NCI-H345 treated with DMSO at 0.1 percent for 48 hours (cell line): ENCODE data around the gene PLEKHG1.

Experiments used
- DNase-seq: peaks from one replicate; lab custom pipeline; 2025; ENCODE audit not compliant: unreplicated experiment; lab: John Stamatoyannopoulos, UW

Gene PLEKHG1

DNA sequence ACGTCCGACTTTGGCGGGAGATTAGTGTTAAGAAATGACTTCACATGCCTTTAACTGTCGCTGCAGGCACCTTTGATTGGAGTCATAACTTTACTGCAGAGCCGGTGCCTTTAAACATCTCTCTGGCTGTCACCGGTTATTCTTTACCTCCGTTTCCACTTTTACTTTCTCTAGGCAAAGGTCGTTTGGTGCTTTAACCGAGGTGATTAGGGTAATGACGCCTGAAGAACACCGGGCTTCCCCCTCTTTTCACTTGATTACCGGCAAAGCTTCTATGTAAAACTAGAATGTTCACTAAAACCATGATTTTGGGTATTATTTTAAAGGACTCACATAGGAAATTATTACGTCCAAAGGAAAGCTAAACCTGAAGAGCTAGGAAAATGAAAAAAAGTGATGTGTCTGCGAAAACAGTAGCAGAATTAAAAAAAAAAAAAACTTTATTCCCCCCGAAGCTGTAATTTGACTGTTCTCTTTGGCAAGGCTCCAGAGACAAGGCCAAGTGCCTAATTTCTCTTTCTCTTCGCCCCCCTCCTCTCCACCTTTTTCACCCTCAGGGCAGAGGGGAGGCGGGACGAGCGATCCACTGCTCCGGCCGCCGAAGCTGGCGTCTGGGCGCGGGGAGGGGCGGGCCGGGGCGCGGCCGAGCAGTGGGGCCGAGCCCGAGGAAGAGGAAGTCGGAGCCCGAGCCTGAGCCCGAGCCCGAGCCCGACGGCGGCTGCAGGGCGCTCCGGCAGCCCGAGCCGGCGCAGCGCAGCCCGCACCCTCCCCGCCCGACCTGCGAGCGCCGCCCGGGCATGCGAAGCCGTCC is at the start of gene PLEKHG1:
Gene PLEKHG1, plus strand, starts transcription at position 687 of the 811 bp plus-strand sequence. CDS start 133,797 bp downstream, outside the sequence.
- DNase-seq, result peak; percentile 40

DNA sequence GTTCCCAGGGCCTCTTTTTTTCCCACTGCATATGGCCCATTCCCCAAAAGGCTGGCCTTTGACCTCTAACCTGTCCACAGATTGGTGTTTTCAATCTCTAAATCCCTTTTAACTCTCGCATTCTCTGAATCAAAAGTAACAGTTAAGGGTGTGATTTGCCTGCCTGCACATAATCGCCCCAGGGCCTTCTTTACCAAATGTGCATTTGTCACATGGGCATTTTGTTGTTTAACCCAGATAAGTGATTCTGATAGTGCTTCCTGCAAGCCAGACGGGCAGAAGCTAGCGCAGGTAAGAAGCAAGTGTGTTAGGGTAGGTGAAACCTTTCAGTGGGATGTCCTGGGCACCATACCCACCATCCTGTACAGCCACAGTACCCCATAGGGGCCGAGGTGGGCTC is 49.4 kb upstream of the PLEKHG1 start:
- no peak for DNase-seq

DNA sequence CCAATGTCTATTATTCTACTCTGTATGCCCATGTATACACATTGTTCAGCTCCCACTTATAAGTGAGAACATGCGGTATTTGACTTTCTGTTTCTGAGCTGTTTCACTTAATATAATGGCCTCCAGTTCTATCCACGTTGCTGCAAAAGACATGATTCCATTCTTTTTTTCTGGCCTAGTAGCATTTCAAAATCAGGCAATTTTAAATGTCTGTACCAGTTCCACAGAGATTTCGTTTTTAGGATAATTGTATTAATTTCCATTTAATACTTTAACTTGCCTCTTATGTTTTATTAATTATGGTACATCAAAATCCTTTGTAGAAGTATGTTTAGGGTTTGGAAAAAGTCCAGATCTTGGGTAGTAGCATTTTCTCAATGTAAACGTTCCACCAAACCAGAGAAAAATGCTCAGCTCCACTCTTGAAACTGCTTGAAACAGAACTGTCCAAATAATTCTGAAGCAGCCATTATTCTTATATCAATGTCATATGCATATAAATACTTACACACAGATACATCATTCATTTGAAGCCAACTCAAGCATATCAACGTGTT is 42.6 kb upstream of the PLEKHG1 start:
- no peak for DNase-seq

DNA sequence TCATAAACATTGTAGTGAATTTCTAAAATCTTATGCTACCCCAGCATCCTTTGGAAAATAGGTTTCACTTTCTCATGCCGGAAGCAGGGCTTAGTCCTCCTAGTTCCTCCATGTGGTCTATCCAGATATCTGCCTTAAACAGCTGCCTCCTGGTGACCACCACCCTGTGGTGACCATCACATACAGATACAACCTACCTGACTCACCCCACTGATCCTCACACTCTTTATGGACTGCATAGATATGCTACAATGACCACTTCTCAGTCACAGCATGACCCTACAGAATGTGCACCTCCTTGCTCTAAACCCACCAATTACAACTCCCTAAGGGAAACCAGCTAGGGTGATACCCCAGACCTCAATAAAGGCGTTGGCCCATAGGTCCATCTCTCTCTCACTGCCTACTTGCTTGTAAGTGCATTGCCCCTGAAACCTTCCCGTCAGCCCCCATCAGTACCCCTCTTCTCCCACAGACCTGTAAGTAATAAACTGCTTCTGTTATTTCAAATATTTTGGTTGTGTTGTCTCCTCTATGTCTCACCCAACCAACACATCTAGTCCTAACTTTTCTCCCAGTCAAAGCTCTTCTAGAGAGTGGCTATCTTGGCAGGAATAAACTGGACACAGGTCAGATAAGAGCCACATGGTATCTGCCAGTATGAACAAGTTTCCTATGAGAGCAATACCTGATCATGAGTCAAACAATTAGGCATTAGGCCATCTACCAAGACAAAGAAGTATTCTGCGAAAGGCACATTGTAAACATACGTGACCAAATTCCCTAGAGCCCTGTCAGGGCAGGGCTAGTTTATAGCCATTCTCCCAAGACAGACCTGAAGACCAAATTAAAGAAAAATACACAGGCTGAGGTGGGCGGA is 39.4 kb upstream of the PLEKHG1 start:
- no peak for DNase-seq

DNA sequence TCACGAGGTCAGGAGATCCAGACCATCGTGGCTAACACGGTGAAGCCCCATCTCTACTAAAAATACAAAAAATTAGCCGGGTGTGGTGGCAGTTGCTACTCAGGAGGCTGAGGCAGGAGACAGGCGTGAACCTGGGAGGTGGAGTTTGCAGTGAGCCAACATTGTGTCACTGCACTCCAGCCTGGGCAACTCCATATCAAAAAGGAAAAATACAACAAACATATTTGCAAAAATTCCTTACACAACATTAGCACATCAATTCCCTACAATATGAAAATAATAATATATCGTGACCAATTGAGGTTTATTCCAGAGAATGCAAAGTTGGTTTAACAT is 38.8 kb upstream of the PLEKHG1 start:
- no peak for DNase-seq

DNA sequence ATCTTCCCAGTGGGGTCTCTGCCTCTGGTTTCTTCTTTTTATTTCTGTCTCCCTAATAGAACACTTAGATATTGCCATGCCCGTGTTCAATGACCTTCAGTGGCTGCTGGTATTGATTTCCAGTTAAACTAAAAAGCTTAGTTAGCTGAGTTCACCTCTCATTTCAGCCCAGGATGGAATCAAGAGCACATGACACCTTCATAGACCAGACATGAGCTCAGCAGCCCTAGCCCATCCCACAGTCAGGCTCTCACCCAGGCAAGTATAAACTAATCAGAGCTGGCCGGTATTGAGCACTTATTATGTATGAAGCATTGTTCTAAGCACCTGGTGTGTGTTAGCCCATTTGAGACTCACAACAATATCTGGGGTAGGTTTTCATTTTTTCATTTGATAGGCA is 33.7 kb upstream of the PLEKHG1 start:
- no peak for DNase-seq

DNA sequence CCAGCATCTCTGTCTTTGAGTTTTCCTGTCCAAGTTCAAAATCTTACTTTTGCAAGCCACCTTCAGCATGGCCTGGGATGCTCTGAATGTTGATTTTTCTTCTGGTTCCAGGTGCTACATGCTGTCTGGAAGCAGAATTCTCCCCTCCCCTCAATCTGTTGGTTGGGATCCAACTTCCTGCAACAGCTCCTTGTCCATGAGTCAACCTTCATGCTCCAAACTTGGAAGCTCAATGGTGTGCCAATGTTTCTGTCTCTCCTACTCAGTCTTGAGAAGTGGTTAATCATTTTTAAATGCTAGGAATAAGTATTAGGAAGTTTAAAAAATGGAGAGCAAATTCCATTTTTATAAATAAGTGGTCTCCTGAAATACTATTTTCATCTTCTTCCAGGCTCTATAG is 33.2 kb upstream of the PLEKHG1 start:
- DNase-seq, result no peak

DNA sequence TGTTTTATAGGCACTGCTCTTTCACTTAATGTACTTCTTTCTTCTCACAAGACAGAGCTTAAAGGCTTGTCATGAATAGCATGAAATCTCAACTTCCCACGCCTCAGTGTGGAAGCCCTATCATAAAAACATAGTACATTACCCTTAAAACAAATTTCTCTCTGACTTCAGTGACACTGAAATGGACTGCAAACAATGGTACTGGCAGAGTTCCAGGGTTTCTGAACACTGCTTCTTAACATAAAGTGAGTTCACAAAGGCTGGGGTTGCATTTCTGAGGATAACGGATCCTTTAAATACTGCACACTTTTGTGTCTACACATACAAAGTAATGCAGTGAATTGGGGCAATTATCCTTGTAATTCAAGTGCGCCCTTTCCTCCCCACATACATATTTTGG is 32.3 kb upstream of the PLEKHG1 start:
- peak; percentile 50 for DNase-seq

DNA sequence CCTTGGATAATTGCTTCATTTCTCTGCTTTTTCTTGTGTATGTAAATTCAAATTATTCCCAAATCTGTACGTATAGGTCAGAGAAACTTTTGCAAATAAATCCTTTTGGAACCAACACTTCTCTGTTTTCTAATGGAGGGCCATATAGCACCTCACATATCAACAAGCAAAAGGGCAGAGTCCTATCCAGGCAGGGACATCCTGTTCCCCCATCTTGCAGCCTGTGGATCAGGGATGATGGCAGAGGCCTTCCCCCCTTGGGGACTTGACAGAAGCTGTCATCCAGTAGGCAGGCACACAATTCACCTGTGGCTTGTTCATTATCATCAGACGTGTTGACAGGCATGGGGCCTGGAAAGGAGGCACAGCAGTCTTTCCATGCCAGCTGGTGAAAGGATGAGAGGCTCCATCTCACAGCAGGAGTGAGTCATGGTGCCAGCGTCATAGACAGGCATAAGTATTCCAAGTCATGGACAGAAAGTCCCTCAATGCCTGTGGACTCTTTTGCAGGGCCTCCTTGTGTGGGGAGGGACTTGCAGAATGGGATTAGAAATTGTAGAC is 31.8 kb upstream of the PLEKHG1 start:
- peak; percentile 82 for DNase-seq

DNA sequence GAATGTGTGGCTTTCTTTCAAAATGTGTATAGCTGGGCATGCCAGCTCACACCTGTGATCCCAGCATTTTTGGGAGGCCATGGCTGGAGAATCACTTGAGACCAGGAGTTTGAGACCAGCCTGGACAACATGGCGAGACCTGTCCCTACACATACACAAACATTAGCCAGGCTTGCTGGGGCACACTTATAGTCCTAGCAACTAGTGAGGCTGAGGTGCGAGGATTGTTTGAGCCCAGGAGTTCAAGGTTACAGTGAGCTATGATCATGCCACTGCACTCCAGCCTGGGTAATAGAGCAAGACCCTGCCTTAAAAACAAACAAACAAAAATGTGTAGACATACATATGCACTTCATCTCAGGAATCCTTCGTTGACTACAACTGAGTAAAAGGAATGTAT is 31.1 kb upstream of the PLEKHG1 start:
- DNase-seq, result no peak

DNA sequence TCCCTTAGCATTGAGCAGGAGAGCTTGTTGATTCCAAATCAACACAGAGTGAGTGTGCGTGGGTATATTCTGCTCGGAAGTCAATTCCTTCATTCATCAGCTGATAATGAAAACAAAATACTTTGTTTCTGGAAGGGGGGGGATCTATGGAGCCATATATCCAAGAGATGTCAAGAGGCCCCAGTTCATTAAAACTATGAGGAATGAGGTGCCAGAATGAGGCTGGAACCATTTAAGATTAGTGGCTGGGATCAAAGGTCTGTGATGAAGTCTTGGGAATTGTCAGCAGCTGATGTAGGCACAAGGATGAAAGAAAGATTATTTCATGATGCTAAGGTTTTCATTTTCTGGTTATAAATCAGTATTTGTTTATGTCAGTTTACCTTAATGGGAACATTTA is 30.5 kb upstream of the PLEKHG1 start:
- DNase-seq, result no peak

DNA sequence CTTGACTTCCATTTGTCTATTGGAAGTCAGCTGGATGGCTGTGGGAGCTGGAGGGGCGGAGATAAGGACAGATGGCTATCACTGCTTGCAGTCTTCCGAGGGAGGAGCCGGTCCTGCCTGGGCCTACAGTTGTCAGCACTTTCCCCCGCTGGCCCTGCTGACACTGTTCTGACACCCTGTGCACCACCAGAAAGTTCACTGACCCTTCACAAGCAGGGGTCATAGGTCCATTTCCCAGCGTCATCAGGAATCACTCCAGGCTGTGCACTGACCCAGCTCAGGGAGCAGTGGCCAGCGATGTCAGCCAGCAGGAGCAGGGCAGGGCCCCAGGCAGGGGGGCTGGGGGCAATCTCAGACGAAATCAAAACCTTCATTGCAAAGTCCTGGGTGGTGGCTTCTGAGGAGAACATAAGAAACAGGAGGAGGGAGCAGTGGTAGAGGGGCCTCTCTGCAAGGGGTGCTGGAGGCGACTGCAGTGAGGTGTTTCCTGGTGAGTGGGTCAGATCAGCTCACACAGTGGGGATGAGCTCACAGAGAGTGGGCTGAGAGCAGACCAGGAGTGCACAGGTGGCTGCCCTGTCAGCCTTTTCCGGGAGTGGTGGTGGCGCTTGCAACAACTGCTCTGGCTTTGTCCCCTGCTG is 26.5 kb upstream of the PLEKHG1 start:
- DNase-seq, result no peak

DNA sequence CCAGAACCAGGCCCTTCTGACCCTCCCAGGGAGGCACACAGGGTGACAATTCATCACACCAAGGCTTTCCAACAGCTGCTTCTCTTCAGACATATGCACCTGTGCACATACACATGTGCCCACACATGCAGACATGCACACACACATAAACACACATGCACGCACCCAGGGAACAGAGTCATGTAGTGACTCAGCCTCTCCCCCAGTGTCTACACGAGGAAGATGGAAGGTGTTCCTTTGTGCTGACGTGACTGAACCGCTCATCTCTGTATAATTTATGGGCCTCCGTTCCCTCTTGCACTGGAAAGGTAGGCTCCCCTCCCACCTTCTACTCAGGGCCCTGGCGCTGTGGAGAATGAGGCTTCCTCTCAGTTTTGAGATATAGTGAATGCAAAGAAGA is 23.8 kb upstream of the PLEKHG1 start:
- no peak for DNase-seq

DNA sequence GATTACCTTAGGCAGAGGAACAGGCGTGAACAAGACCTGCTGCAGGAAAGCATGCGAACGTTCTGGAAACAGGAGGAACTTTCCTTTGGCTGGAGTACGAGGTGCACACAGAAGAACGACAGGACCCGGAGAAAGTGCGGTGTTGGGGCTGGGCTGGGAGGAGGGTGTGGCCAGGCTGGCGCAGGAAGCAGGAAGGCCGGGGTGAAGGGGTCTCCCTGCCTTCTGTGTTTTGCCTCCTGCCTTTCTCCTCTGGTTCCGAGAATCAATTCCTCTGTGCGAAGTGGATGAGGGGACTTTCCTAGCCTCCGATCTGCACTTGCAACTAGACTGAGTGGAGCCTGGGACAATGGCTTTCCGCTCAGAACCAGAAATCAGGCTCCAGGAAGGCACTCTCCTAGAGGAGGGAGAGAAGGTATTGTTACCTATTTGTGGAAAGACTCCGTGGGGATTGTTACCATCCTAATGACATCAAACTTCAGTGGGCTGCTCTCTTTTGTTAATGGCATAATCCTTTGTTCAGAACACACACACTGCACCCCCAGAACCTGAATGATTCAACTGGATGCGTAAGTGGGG is 22.9 kb upstream of the PLEKHG1 start:
- no peak for DNase-seq

DNA sequence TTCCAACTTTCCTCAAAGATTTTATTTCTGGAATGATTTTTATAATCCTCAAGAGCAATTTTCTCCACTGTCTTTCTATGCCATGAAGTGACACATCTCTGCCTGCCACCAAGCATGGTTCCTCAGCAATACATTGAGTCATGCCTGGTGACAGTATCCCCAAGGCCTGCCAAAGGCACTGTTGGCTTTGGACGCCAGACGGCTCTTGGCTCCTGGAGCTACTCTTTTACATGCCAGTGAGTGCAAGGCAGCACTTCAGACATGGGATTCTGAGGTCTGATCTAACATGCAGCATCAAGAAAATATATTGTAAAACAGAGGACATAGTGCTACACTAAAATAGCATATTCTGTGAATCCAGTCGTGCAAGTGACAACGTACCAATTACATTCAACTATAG is 20.1 kb upstream of the PLEKHG1 start:
- DNase-seq, result no peak

DNA sequence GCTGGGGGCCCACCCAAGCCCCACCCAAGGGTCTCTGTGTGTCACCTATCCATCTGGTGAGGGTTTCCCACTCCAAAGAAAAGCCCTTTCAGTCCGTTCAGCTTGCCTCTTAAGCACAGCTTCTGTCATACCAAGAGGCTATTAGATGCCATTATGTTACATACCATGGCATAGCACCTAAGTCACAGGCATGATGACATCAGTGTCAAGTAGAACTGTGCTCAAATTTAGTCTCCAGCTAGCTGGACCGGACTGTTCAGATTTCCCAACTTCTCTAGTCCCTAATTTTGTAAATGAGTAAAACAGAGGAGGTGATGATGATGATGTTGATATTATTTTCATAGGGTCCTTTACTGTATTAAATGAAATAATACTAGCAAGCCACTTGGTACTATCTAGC is 19.2 kb upstream of the PLEKHG1 start:
- no peak for DNase-seq

DNA sequence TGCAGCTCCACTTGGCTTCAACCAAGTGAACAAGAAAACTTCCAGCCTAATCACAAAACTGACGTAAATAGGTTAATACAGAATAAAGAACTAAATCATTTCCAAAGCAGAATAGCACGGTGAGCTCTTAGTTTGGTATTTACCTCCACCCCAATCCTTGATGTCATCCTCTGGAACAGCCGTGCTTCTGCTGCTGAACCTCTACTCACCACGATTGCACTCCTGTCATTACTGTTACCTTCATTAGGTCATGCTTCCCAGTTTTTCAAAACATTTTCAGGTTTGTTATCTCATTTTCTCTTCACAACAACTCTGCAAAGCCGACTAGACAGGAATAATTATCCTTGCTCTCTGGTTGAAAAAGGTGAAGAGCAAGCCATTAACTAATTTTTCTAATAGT is 15.6 kb upstream of the PLEKHG1 start:
- DNase-seq, result no peak

DNA sequence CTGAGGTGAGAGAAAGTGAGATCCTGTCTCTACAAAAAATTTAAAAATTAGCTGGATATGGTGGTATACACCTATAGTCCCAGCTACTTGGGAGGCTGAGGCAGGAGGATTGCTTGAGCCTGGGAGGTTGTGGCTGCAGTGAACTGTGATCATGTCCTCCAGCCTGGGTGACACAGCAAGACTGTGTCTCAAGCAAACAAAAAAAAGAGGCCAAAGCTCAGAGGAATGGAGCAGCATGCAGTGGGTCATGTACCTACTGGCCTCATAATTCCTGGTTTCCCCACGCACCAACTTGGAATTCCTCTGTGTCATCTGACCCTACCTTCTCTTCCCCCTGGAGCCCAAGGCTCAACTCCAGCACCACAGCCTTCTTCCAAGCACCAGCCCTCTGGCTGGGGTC is 15.1 kb upstream of the PLEKHG1 start:
- DNase-seq, result no peak

DNA sequence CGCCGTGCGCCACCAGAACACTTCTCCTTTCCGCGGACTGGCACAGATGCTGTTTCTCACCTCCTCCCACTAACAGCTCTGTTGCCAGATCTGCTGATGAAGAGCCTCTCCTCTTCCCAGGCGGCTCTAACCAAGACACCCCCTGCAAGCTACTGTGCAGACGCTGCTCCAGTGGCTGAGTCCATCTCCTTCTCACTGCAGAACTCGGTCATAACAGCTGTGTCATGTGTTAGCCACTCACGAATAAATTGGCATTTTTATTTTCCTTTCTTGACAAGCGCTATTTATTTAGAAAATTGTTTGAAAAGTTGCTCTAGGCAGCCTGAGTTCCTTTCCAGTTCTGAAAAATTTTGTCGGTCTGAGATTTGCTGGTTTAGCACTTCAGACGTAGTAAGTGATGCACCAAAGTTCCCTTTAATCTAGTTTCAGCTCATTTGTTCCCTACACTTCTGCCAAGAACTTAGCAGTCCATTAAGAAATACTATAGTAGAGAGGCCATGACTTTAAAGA is 12.8 kb upstream of the PLEKHG1 start:
- DNase-seq, result no peak

DNA sequence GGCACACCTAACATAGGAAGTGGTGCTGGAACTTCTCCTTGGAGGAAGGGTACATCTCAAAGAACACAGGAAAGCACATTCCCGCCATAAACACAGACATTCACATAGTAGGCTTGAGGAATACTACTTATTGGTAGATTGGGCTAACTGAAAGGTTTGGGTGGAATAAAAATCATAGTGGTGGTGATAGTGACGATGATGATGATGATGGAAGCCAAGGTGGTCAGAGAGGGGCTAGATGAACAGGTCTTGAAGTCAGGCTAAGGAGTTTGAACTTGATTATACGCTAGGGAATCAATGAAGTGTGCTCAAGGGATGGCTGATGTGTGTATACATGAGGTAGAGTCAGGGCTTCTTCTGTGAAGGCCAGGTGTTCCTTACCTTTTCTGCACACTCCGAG is 12.0 kb upstream of the PLEKHG1 start:
- DNase-seq, result no peak
